ENCODE results near the gene RAD51B.

Gene RAD51B

GRCh38 chr14:68735856-68736255 lies 916.3 kb downstream of the RAD51B start:
- Histone ChIP-seq H3K4me3 (ENCODE audit: insufficient read length, low read depth) (no peak overlapping the region), H3K36me3 (ENCODE audit: insufficient read depth, insufficient read length, low read length) (no peaks in the 10 kb centered on the region), H3K4me1 (ENCODE audit: insufficient read depth, insufficient read length) (no peaks in the 10 kb centered on the region), H3K9me3 (ENCODE audit: insufficient read depth, low read length) (peaks cover 2% of the 10 kb centered on the region; the same call in 1 of the 2 replicates), H3K27me3 (ENCODE audit: insufficient read depth, insufficient read length) (no peaks in the 10 kb centered on the region), H3K9ac (ENCODE audit: insufficient read length, low read depth) (no peak overlapping the region)
- no peak for DNase-seq (ENCODE audit: low read depth, low spot score)
- no peak for TF ChIP-seq SUZ12 (IDR thresholded peaks at IDR 0.05; ENCODE audit: extremely low read depth, insufficient read depth, insufficient read length)
- no peak for TF ChIP-seq YY1 (IDR thresholded peaks at IDR 0.05; ENCODE audit: insufficient read depth, insufficient read length)
- no peak for TF ChIP-seq ZNF274 (IDR thresholded peaks at IDR 0.05; ENCODE audit: low read depth, low read length)

GRCh38 chr14:68736471-68736871 lies 916.9 kb downstream of the RAD51B start:
- H3K9me3 ChIP-seq (ENCODE audit: insufficient read depth, low read length), result peaks cover 8% of the 10 kb centered on the region; the same call in 1 of the 2 replicates
- no peak overlapping the region for H3K4me3 ChIP-seq (ENCODE audit: insufficient read length, low read depth)
- H3K9ac ChIP-seq (ENCODE audit: insufficient read length, low read depth), result no peak overlapping the region
- no peaks in the 10 kb centered on the region for H3K36me3 ChIP-seq (ENCODE audit: insufficient read depth, insufficient read length, low read length)
- DNase-seq (ENCODE audit: low read depth, low spot score), result no peak
- no peak for TF ChIP-seq ZNF274 (IDR thresholded peaks at IDR 0.05; ENCODE audit: low read depth, low read length)
- no peak for TF ChIP-seq YY1 (IDR thresholded peaks at IDR 0.05; ENCODE audit: insufficient read depth, insufficient read length)
- no peak for TF ChIP-seq SUZ12 (IDR thresholded peaks at IDR 0.05; ENCODE audit: extremely low read depth, insufficient read depth, insufficient read length)
- H3K27me3 ChIP-seq (ENCODE audit: insufficient read depth, insufficient read length), result no peaks in the 10 kb centered on the region
- H3K4me1 ChIP-seq (ENCODE audit: insufficient read depth, insufficient read length), result no peaks in the 10 kb centered on the region

- Histone ChIP-seq H3K4me1 (ENCODE audit: insufficient read depth, insufficient read length) (no peaks in the 10 kb centered on the region), H3K9me3 (ENCODE audit: insufficient read depth, low read length) (peaks cover 9% of the 10 kb centered on the region; the same call in 1 of the 2 replicates), H3K36me3 (ENCODE audit: insufficient read depth, insufficient read length, low read length) (no peaks in the 10 kb centered on the region), H3K9ac (ENCODE audit: insufficient read length, low read depth) (no peak overlapping the region), H3K4me3 (ENCODE audit: insufficient read length, low read depth) (no peak overlapping the region), H3K27me3 (ENCODE audit: insufficient read depth, insufficient read length) (no peaks in the 10 kb centered on the region)
- DNase-seq (ENCODE audit: low read depth, low spot score), result no peak
- TF ChIP-seq YY1 (IDR thresholded peaks at IDR 0.05; ENCODE audit: insufficient read depth, insufficient read length), result no peak
- TF ChIP-seq SUZ12 (IDR thresholded peaks at IDR 0.05; ENCODE audit: extremely low read depth, insufficient read depth, insufficient read length), result no peak
- TF ChIP-seq ZNF274 (IDR thresholded peaks at IDR 0.05; ENCODE audit: low read depth, low read length), result no peak
These were observed 917.5 kb downstream of the RAD51B start for GRCh38 chr14:68737086-68737485.

- TF ChIP-seq YY1 (IDR thresholded peaks at IDR 0.05; ENCODE audit: insufficient read depth, insufficient read length), result no peak
- TF ChIP-seq SUZ12 (IDR thresholded peaks at IDR 0.05; ENCODE audit: extremely low read depth, insufficient read depth, insufficient read length), result no peak
- no peak for TF ChIP-seq ZNF274 (IDR thresholded peaks at IDR 0.05; ENCODE audit: low read depth, low read length)
- peaks cover 9% of the 10 kb centered on the region; the same call in 1 of the 2 replicates for H3K9me3 ChIP-seq (ENCODE audit: insufficient read depth, low read length)
- DNase-seq (ENCODE audit: low read depth, low spot score), result no peak
- H3K4me3 ChIP-seq (ENCODE audit: insufficient read length, low read depth), result no peak overlapping the region
- H3K36me3 ChIP-seq (ENCODE audit: insufficient read depth, insufficient read length, low read length), result no peaks in the 10 kb centered on the region
- H3K4me1 ChIP-seq (ENCODE audit: insufficient read depth, insufficient read length), result no peaks in the 10 kb centered on the region
- no peaks in the 10 kb centered on the region for H3K27me3 ChIP-seq (ENCODE audit: insufficient read depth, insufficient read length)
- no peak overlapping the region for H3K9ac ChIP-seq (ENCODE audit: insufficient read length, low read depth)
These were observed 919.0 kb downstream of the RAD51B start for GRCh38 chr14:68738559-68738958.

GRCh38 chr14:68739701-68740100 lies 920.1 kb downstream of the RAD51B start:
- Histone ChIP-seq H3K27me3 (ENCODE audit: insufficient read depth, insufficient read length) (no peaks in the 10 kb centered on the region), H3K36me3 (ENCODE audit: insufficient read depth, insufficient read length, low read length) (no peaks in the 10 kb centered on the region), H3K9me3 (ENCODE audit: insufficient read depth, low read length) (peaks cover 9% of the 10 kb centered on the region; the same call in 1 of the 2 replicates), H3K4me3 (ENCODE audit: insufficient read length, low read depth) (no peak overlapping the region), H3K4me1 (ENCODE audit: insufficient read depth, insufficient read length) (no peaks in the 10 kb centered on the region), H3K9ac (ENCODE audit: insufficient read length, low read depth) (no peak overlapping the region)
- no peak for TF ChIP-seq SUZ12 (IDR thresholded peaks at IDR 0.05; ENCODE audit: extremely low read depth, insufficient read depth, insufficient read length)
- no peak for TF ChIP-seq YY1 (IDR thresholded peaks at IDR 0.05; ENCODE audit: insufficient read depth, insufficient read length)
- TF ChIP-seq ZNF274 (IDR thresholded peaks at IDR 0.05; ENCODE audit: low read depth, low read length), result no peak
- no peak for DNase-seq (ENCODE audit: low read depth, low spot score)

GRCh38 chr14:68740788-68741476 lies 921.4 kb downstream of the RAD51B start:
- no peak overlapping the region for H3K9ac ChIP-seq (ENCODE audit: insufficient read length, low read depth)
- no peak for DNase-seq (ENCODE audit: low read depth, low spot score)
- H3K4me1 ChIP-seq (ENCODE audit: insufficient read depth, insufficient read length), result no peaks in the 10 kb centered on the region
- no peak for TF ChIP-seq YY1 (IDR thresholded peaks at IDR 0.05; ENCODE audit: insufficient read depth, insufficient read length)
- no peak for TF ChIP-seq SUZ12 (IDR thresholded peaks at IDR 0.05; ENCODE audit: extremely low read depth, insufficient read depth, insufficient read length)
- TF ChIP-seq ZNF274 (IDR thresholded peaks at IDR 0.05; ENCODE audit: low read depth, low read length), result no peak
- H3K4me3 ChIP-seq (ENCODE audit: insufficient read length, low read depth), result no peak overlapping the region
- peaks cover 9% of the 10 kb centered on the region; the same call in 1 of the 2 replicates for H3K9me3 ChIP-seq (ENCODE audit: insufficient read depth, low read length)
- no peaks in the 10 kb centered on the region for H3K27me3 ChIP-seq (ENCODE audit: insufficient read depth, insufficient read length)
- H3K36me3 ChIP-seq (ENCODE audit: insufficient read depth, insufficient read length, low read length), result no peaks in the 10 kb centered on the region

GRCh38 chr14:68741477-68741791 lies 921.9 kb downstream of the RAD51B start:
- Histone ChIP-seq H3K4me1 (ENCODE audit: insufficient read depth, insufficient read length) (no peaks in the 10 kb centered on the region), H3K4me3 (ENCODE audit: insufficient read length, low read depth) (no peak overlapping the region), H3K36me3 (ENCODE audit: insufficient read depth, insufficient read length, low read length) (no peaks in the 10 kb centered on the region), H3K9ac (ENCODE audit: insufficient read length, low read depth) (no peak overlapping the region), H3K9me3 (ENCODE audit: insufficient read depth, low read length) (peaks cover 9% of the 10 kb centered on the region; the same call in 1 of the 2 replicates), H3K27me3 (ENCODE audit: insufficient read depth, insufficient read length) (no peaks in the 10 kb centered on the region)
- TF ChIP-seq ZNF274 (IDR thresholded peaks at IDR 0.05; ENCODE audit: low read depth, low read length), result no peak
- TF ChIP-seq YY1 (IDR thresholded peaks at IDR 0.05; ENCODE audit: insufficient read depth, insufficient read length), result no peak
- TF ChIP-seq SUZ12 (IDR thresholded peaks at IDR 0.05; ENCODE audit: extremely low read depth, insufficient read depth, insufficient read length), result no peak
- DNase-seq (ENCODE audit: low read depth, low spot score), result no peak
